Mononuclear cell (primary cell): Measurements from ENCODE around the gene ZBTB18. TPM values are rescaled to one million over a fixed set of nuclear protein-coding genes. Genes with fewer than 3 reads are reported as not detected.

Experiments
- H3K27me3 ChIP-seq: 2 replicates; pipeline ENCODE4 v1.6.0; 2011; ENCODE audit warnings: low read length, control low read depth; ENCODE audit not compliant: insufficient read depth
- H3K4me1 ChIP-seq: 2 replicates; pipeline ENCODE4 v1.5.1; 2011; ENCODE audit warnings: mild to moderate bottlenecking, low read length, control low read depth; ENCODE audit not compliant: insufficient read depth
- H3K4me3 ChIP-seq: 2 replicates; pipeline ENCODE4 v1.5.1; 2011; ENCODE audit warnings: mild to moderate bottlenecking, low read length, moderate library complexity
- H3K9me3 ChIP-seq: 2 replicates; pipeline ENCODE4 v1.5.1; 2011; ENCODE audit warnings: low read depth, mild to moderate bottlenecking, control low read depth, low read length
- total RNA-seq: library from RNA; depleted of rRNA; stranded (reverse); fragments of >200 nt; gene quantifications from one replicate; pipeline ENCODE4 v1.2.3, GENCODE V29; 2012

ZBTB18 gene
- total RNA-seq, 1 donor, result 57.5 TPM

GRCh38 chr1:244064621-244065020, 13.5 kb downstream of the ZBTB18 start:
- no peaks in the 10 kb centered on the region for H3K4me1 ChIP-seq
- H3K4me3 ChIP-seq, result no peak overlapping the region

GRCh38 chr1:244065063-244065793, 14.1 kb downstream of the ZBTB18 start:
- Histone ChIP-seq H3K4me3 (no peak overlapping the region), H3K9me3 (no peaks in the 10 kb centered on the region), H3K27me3 (no peaks in the 10 kb centered on the region), H3K4me1 (no peaks in the 10 kb centered on the region)

More at GRCh38 chr1:244064621-244065020, 13.5 kb downstream of the ZBTB18 start:
- H3K9me3 ChIP-seq, result no peaks in the 10 kb centered on the region
- H3K27me3 ChIP-seq, result no peaks in the 10 kb centered on the region

- no peaks in the 10 kb centered on the region for H3K4me1 ChIP-seq
- no peak overlapping the region for H3K4me3 ChIP-seq
- H3K9me3 ChIP-seq, result no peaks in the 10 kb centered on the region
- no peaks in the 10 kb centered on the region for H3K27me3 ChIP-seq
Observed at GRCh38 chr1:244065960-244066388, 14.9 kb downstream of the ZBTB18 start.

GRCh38 chr1:244066954-244067716, 16.1 kb downstream of the ZBTB18 start:
- Histone ChIP-seq H3K4me3 (no peak overlapping the region), H3K27me3 (no peaks in the 10 kb centered on the region), H3K4me1 (no peaks in the 10 kb centered on the region), H3K9me3 (no peaks in the 10 kb centered on the region)

GRCh38 chr1:244067893-244068292, 16.8 kb downstream of the ZBTB18 start:
- Histone ChIP-seq H3K4me1 (no peaks in the 10 kb centered on the region), H3K27me3 (no peaks in the 10 kb centered on the region), H3K4me3 (no peak overlapping the region), H3K9me3 (no peaks in the 10 kb centered on the region)

GRCh38 chr1:244068567-244068966, 17.5 kb downstream of the ZBTB18 start:
- Histone ChIP-seq H3K27me3 (no peaks in the 10 kb centered on the region), H3K9me3 (no peaks in the 10 kb centered on the region), H3K4me3 (no peak overlapping the region), H3K4me1 (no peaks in the 10 kb centered on the region)

GRCh38 chr1:244069326-244069898, 18.3 kb downstream of the ZBTB18 start:
- peaks cover 6% of the 10 kb centered on the region for H3K4me1 ChIP-seq
- no peaks in the 10 kb centered on the region for H3K9me3 ChIP-seq
- H3K27me3 ChIP-seq, result no peaks in the 10 kb centered on the region
- H3K4me3 ChIP-seq, result no peak overlapping the region

GRCh38 chr1:244074559-244075171, 23.6 kb downstream of the ZBTB18 start:
- Histone ChIP-seq H3K4me1 (peaks cover 39% of the 10 kb centered on the region), H3K4me3 (peak overlapping the region; percentile 12)

GRCh38 chr1:244075247-244075722, 24.2 kb downstream of the ZBTB18 start:
- no peak overlapping the region for H3K4me3 ChIP-seq
- H3K4me1 ChIP-seq, result peaks cover 39% of the 10 kb centered on the region
- H3K27me3 ChIP-seq, result no peaks in the 10 kb centered on the region

More at GRCh38 chr1:244074559-244075171, 23.6 kb downstream of the ZBTB18 start:
- Histone ChIP-seq H3K9me3 (no peaks in the 10 kb centered on the region), H3K27me3 (no peaks in the 10 kb centered on the region)

GRCh38 chr1:244076740-244077139, 25.7 kb downstream of the ZBTB18 start:
- Histone ChIP-seq H3K4me3 (no peak overlapping the region), H3K4me1 (peaks cover 39% of the 10 kb centered on the region), H3K9me3 (no peaks in the 10 kb centered on the region), H3K27me3 (no peaks in the 10 kb centered on the region)

More at GRCh38 chr1:244075247-244075722, 24.2 kb downstream of the ZBTB18 start:
- H3K9me3 ChIP-seq, result no peaks in the 10 kb centered on the region

GRCh38 chr1:244077473-244078220, 26.6 kb downstream of the ZBTB18 start:
- H3K4me1 ChIP-seq, result peaks cover 39% of the 10 kb centered on the region
- H3K27me3 ChIP-seq, result no peaks in the 10 kb centered on the region
- H3K9me3 ChIP-seq, result no peaks in the 10 kb centered on the region
- H3K4me3 ChIP-seq, result no peak overlapping the region

- Histone ChIP-seq H3K9me3 (no peaks in the 10 kb centered on the region), H3K27me3 (peaks cover 7% of the 10 kb centered on the region), H3K4me3 (no peak overlapping the region), H3K4me1 (peaks cover 24% of the 10 kb centered on the region)
Observed at GRCh38 chr1:244080343-244080929, 29.4 kb downstream of the ZBTB18 start.

GRCh38 chr1:244082969-244083368, 31.9 kb downstream of the ZBTB18 start:
- H3K4me3 ChIP-seq, result no peak overlapping the region
- H3K4me1 ChIP-seq, result peaks cover 2% of the 10 kb centered on the region
- no peaks in the 10 kb centered on the region for H3K9me3 ChIP-seq
- peaks cover 7% of the 10 kb centered on the region for H3K27me3 ChIP-seq

GRCh38 chr1:244083383-244083943, 32.4 kb downstream of the ZBTB18 start:
- Histone ChIP-seq H3K9me3 (no peaks in the 10 kb centered on the region), H3K4me3 (no peak overlapping the region), H3K4me1 (no peaks in the 10 kb centered on the region), H3K27me3 (peaks cover 7% of the 10 kb centered on the region)
